ENCODE measurements around the gene STARD9. TPM values are rescaled to one million over a fixed set of nuclear protein-coding genes. Genes with fewer than 3 reads are reported as not detected.
"Not testable (repeated sequence)": the region's sequence is repeated elsewhere in the genome, so short reads cannot be mapped to it uniquely, and the experiment has no call there.

STARD9 gene
- total RNA-seq, 1 donor from 2014 or later = 5.1 TPM

- no peak for DNase-seq
Observed at GRCh38 chr15:42627485-42627884, 52.1 kb downstream of the STARD9 start.

- DNase-seq = no peak
Observed at GRCh38 chr15:42628761-42629160, 53.4 kb downstream of the STARD9 start.

- DNase-seq = no peak
Observed at GRCh38 chr15:42632105-42632675, 56.8 kb downstream of the STARD9 start.

GRCh38 chr15:42640109-42640508, 64.7 kb downstream of the STARD9 start:
- no peak for DNase-seq

GRCh38 chr15:42650208-42651066, 75.0 kb downstream of the STARD9 start:
- peak; percentile 30 for DNase-seq

- no peak for DNase-seq
Observed at GRCh38 chr15:42665827-42666226, 90.4 kb downstream of the STARD9 start.

GRCh38 chr15:42667855-42668254, 92.4 kb downstream of the STARD9 start:
- DNase-seq = no peak

- no peak for DNase-seq
Observed at GRCh38 chr15:42670451-42670850, 95.0 kb downstream of the STARD9 start.

GRCh38 chr15:42672444-42672843, 97.0 kb downstream of the STARD9 start:
- DNase-seq = no peak

- DNase-seq = no peak
Observed at GRCh38 chr15:42674472-42674871, 99.1 kb downstream of the STARD9 start.

GRCh38 chr15:42675021-42675420, 99.6 kb downstream of the STARD9 start:
- no peak for DNase-seq

GRCh38 chr15:42679285-42680141, 104.1 kb downstream of the STARD9 start:
- no peak for DNase-seq

- not testable (repeated sequence) for DNase-seq
Observed at GRCh38 chr15:42680142-42680482, 104.7 kb downstream of the STARD9 start.

- DNase-seq = no peak
Observed at GRCh38 chr15:42681119-42681518, 105.7 kb downstream of the STARD9 start.

- no peak for DNase-seq
Observed at GRCh38 chr15:42686281-42686680, 110.9 kb downstream of the STARD9 start.

- no peak for DNase-seq
Observed at GRCh38 chr15:42687740-42688139, 112.3 kb downstream of the STARD9 start.

- DNase-seq = no peak
Observed at GRCh38 chr15:42688301-42688700, 112.9 kb downstream of the STARD9 start.

GRCh38 chr15:42691308-42691707, 115.9 kb downstream of the STARD9 start:
- DNase-seq = no peak

- no peak for DNase-seq
Observed at GRCh38 chr15:42691770-42692169, 116.4 kb downstream of the STARD9 start.

- DNase-seq = no peak
Observed at GRCh38 chr15:42692536-42692935, 117.1 kb downstream of the STARD9 start.

- no peak for DNase-seq
Observed at GRCh38 chr15:42692997-42693396, 117.6 kb downstream of the STARD9 start.

GRCh38 chr15:42693496-42693895, 118.1 kb downstream of the STARD9 start:
- no peak for DNase-seq

- no peak for DNase-seq
Observed at GRCh38 chr15:42693942-42694341, 118.5 kb downstream of the STARD9 start.

Data from occipital lobe (tissue), 2 donors.